ENCODE measurements around the gene UBE2R2.
"Not testable (repeated sequence)": the region's sequence is repeated elsewhere in the genome, so short reads cannot be mapped to it uniquely, and the experiment has no call there.

Gene UBE2R2

DNA sequence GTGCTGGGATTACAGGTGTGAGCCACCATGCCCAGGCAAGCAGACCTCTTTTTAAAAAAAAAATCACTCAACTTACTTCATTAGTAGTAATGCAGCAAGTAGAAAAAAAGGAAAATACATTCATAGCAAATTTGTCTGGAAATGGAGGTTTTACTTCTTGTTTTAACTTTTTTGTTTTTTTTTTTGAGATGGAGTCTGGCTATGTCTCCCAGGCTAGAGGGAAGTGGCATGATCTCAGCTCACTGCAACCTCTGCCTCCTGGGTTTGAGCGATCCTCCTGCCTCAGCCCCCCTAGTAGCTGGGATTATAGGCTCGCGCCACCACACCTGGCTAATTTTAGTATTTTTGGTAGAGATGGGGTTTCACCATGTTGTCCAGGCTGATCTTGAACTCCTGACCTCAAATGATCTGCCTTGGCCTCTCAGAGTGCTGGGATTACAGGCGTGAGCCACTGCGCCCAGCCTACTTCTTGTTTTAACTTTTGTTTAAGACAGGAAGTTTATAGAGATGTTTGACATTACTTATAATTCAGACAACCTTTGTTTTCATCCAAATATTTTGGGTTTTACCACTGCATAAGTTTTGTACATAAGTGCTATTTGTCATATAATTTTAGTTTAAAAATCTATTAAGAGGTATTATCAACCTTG, 26.5 kb downstream of the UBE2R2 start:
- no peak for DNase-seq

GRCh38 chr9:33846231-33846630, 29.3 kb downstream of the UBE2R2 start:
- DNase-seq: no peak

DNA sequence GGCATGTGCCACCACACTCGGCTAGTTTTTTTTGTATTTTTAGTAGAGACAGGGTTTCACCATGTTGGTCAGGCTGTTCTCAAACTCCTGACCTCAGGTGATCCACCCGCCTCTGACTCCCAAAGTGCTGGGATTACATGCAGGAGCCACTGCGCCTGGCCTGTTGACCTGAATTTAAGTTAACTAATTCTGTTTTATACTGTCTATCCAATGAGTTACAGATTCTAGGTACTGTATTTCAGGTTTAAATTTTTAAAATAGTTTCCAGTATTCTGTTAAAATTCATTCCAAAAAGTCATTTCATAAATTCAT, 30.9 kb downstream of the UBE2R2 start:
- DNase-seq: not testable (repeated sequence)

- no peak for DNase-seq
Observed at GRCh38 chr9:33850267-33850629, 33.3 kb downstream of the UBE2R2 start.

- DNase-seq: no peak
Observed at GRCh38 chr9:33850677-33851076, 33.7 kb downstream of the UBE2R2 start.

- no peak for DNase-seq
Observed at GRCh38 chr9:33851301-33851700, 34.3 kb downstream of the UBE2R2 start.

GRCh38 chr9:33852216-33852826, 35.4 kb downstream of the UBE2R2 start:
- no peak for DNase-seq

DNA sequence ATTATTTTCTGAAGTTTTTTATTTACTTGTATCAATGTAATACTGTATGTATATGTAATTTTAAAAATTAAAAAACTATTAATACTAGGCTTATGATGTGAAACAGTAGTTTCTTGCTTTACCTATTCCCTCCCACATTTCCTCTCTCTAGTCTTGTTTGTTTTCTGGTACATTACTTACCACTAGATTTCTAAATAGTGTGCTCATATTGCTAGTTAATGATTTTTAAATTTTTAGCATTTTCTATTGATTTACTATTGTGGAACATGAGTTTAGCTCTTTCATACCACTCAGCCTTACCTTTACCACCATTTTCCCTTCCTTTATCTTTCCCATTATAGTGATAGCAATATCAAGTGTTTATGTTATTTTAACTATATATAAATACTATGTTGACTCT, 39.3 kb downstream of the UBE2R2 start:
- no peak for DNase-seq

GRCh38 chr9:33858423-33858822, 41.5 kb downstream of the UBE2R2 start:
- DNase-seq: no peak

- no peak for DNase-seq
Observed at GRCh38 chr9:33860200-33860871, 43.4 kb downstream of the UBE2R2 start.

DNA sequence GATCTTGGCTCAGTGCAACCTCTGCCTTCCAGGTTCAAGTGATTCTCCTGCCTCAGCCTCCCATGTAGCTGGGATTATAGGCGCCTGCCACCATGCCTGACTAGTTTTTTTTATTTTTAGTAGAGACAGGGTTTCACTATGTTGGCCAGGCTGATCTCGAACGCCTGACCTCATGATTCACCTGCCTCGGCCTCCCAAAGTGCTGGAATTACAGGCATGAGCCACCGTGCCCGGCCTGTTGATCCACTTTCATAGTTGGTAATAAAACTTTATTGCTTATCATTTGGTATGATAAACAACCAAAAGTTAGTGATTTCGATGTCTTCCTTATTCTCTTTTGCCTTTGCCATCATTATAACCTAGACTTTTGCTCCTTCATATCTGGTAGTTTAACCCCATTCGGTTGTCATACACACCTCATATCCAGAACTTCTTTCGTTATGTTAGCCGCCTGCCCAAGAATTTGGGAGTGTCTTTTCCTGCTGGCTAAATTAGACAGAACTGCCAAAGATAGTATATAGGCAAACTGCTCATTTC, 45.0 kb downstream of the UBE2R2 start:
- no peak for DNase-seq

- DNase-seq: not testable (repeated sequence)
Observed at GRCh38 chr9:33863027-33863426, 46.1 kb downstream of the UBE2R2 start.

- DNase-seq: no peak
Observed at GRCh38 chr9:33867747-33868439, 50.9 kb downstream of the UBE2R2 start.

DNA sequence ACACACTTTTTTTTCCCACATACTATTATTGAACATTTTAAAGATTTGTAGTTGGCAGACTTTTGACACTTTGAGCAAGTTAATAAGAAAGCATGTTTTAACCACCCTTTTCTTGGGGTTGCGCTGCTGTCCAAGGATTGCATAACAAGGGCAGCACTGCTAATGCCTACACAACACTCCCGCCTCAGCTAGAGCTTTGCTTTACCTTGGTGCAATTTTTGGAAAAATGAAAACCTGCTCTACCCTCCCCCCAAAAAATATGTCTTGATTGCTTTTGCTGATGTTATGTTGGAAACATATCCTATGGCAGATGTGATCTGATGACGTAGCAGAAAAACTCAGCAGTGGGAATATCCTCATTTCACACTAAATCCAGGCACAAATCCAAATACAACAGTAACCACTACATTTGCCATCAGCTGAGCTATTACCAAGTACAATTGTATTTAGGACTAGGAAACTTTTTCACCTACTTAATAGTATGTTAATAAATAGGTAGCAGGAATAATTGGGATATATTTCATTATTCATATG, 51.5 kb downstream of the UBE2R2 start:
- no peak for DNase-seq

GRCh38 chr9:33869243-33869642, 52.3 kb downstream of the UBE2R2 start:
- DNase-seq: not testable (repeated sequence)

DNA sequence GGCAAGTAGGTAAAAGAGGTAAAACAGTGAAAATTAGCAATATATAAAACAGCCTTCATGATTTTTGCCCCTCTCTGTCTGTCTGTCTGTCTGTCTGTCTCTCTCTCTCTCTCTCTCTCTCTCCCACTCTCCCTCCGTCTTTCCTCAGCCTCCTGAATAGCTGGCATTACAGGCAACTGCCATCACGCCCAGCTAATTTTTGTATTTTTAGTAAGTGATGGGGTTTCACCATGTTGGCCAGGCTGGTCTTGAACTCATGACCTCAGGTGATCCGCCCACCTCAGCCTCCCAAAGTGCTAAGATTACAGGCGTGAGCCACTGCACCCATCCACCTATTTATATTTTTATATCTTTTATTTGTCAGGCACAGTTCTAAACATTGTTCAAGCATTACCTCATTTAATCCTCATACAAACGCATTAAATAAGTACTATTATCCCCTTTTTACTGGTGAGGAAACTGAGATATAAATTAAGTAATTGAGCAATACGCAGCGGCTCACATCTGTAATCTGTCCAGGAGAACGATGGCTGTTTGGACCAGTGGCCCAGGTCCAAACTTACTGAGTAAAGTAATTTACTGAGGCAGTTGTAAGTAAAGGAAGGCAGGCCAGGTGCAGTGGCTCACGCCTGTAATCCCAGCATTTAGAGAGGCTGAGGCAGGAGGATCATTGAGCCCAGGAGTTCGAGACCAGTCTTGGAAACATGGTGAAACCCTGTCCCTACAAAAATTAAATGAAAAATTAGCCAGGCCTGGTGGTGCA, 60.9 kb downstream of the UBE2R2 start:
- DNase-seq: no peak

DNA sequence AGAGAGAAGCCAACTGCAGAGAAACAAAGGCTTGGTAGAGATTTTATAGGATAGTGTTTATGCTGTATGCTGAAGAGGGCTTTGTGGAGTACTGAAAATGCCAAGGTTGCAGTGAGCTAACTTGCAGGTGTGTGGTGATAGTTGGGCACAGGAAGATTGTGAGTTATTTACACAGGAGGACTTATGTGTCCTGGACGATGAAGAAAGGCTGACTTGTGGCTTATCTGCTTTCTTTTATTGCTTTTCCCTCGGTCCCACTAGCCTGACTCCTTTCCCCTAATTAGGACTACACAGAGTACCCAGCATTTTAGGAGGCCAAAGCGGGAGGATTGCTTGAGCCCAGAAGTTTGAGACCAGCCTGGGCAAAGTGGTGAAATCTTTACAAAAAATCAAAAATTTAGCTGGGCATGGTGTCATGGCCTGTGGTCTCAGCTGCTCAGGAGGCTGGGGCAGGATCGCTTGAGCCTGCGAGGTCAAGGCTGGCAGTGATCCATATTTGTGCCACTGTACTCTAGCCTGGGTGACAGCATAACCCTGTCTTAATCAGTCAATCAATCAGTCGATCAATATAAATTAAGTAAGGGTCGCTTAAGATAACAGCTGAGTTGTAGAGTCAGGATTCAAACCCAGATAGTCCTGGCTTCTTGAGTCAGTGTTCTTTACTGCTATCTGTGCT, 61.9 kb downstream of the UBE2R2 start:
- no peak for DNase-seq

- no peak for DNase-seq
Observed at GRCh38 chr9:33880211-33881089, 63.5 kb downstream of the UBE2R2 start.

GRCh38 chr9:33881635-33882034, 64.7 kb downstream of the UBE2R2 start:
- DNase-seq: no peak

- DNase-seq: no peak
Observed at GRCh38 chr9:33884856-33885701, 68.1 kb downstream of the UBE2R2 start.
